NCI-H146 treated with DMSO at 0.1 percent for 48 hours (cell line): Measurements from ENCODE around the gene TRABD.

Experiments
- DNase-seq: peaks from one replicate; lab custom pipeline; 2025; ENCODE audit not compliant: unreplicated experiment; lab: John Stamatoyannopoulos, UW

TRABD gene

DNA sequence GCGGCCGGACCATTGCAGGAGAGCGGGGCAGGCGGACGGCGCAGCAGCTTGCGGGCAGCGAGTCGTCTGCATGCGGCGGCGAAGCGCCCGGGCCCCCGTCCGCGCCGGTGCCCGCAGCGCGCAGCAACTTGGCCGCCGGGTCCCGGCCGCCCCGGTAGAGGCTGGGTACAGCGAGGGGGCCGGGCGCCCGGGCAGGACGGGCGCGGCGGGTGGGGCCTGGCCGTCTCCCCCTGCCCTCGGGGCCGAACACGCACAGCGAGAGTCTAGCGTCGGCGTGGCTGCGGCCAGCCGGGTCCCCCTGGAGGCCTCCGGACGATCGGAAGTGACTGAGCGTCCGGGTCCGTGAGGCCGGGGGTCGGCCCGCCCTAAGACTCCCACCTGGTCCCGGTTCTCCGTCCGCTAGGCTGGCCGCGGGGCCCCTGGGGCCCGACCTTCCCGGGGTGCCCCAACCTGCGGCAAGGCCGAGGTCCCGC lies 775 bp upstream of the TRABD start:
- DNase-seq: no peak

DNA sequence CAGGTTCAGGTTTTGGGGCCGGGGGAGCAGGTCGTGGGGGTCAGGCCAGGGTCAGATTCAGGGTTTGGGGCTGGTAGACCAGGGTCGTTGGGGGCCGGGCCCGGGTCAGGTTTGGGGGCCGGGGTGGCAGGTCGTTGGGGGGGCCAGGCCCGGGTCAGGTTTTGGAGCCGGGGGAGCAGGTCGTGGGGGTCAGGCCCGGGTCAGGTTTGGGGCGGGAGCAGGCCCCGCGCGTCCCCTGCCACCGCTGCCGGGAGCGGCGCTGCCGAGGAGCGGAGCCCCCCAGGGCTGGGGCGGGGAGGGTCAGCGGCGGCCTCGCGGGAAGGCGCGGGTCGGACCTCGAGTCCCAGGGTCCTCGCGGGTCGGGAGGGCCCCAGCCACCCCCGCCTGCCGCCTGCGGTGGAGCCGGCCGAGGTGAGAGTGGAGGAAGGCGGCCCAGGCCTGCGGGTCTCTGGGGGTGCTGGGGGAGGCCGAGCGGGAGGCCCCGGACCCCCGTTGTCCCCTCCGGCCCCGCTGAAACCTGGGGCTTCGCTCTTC lies 535 bp downstream of the TRABD start:
- DNase-seq: no peak

DNA sequence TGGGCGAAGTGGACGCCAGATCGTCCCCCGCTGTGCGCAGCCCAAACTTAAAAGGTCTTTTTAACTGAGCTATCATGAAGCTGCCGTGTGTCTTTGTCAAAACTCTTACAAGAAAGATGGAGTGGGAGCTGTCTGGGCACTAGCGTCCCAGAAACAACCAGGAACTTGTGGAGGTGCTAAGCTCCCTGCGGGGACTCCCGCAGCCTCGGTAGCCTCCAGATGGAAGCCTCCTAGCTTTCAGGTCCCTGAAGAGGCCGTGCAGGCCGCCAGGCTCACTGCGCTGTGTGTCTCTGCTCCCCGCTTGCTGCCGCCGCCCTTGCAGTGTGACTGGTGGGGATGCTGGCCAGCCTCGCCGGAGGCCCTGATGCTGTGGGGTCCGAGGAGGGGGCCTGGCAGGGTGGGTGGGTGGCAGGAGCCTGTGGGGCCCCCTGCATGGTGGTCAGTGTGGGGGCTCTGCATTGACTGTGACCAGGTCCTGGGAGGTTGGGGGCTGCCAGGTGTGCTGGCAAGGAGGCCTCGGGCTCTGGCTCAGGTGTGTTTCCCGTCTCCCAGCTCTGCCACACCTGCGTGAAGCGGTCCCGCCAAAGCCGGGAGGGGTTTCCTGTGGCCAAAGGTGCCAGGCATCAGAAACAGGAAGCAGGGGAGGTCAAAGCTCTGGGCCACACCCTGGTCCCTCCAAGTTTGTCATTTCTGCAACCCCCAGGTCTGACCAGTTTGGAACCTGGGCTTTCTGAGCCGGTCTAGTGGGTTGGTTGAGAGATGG lies 1.2 kb downstream of the TRABD start:
- DNase-seq: no peak

DNA sequence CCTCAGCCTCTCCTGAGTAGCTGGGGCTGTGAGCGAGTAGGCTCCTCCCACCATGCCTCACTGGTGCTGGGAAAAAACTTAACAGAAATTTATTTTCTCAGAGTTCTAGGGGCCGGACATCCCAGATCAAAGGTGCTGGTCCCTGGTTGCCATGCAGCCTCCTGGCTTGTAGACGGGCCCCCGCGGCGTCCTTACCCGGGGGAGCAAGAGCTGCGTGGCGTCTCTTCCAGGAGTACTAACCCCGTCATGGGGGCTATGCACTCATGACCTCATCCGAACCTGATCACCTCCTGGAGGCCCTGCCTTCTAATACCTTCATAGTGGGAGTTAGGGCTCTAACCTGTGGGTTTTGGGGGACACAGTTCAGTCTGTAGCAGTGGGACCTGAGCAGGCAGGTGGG lies 2.6 kb downstream of the TRABD start:
- no peak for DNase-seq

DNA sequence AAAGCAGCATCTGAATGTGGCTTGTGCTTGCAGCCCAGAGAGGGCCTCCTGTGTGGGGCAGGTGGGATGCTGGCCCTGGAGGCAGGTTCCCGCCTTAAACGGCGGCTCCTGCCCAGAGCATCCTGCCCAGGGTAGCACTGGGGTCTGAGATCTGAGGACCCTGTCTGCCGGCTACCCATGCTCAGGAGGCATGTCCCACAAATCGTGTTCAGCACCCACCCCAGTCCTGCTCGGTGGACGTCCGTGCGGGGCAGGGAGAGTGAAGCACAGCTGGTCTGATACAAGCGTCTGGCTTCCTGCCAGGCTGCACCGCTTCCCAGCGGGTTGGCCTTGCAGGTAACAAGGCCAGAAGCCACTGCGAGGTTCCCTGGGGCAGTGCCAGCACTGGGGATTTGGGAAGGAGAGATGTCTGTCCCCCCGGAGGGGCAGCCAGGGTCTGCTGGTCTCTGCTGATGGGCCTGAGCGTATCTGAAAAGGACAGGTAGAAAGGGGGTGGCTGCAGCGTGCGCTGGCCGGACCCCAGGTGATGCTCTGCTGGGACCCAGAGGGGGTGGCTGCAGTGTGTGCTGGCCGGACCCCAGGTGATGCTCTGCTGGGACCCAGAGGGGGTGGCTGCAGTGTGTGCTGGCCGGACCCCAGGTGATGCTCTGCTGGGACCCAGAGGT lies 3.6 kb downstream of the TRABD start:
- no peak for DNase-seq

DNA sequence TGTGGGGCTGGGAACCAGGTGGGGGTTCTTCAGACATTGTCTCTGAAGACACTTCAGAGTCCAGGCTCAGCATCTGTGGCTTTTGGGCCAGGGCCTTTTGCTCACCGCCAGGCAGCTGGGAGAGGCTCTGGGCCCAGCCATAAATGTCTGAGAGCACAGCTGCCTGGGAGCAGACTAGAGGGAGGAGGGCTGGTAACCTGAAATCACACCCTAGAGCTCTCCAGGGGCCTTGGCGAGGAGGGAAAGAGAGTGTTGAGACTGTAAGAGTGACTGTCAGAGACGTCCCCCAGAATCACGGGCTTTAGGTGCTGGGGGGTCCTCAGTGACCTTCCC lies 4.1 kb downstream of the TRABD start:
- DNase-seq: no peak

DNA sequence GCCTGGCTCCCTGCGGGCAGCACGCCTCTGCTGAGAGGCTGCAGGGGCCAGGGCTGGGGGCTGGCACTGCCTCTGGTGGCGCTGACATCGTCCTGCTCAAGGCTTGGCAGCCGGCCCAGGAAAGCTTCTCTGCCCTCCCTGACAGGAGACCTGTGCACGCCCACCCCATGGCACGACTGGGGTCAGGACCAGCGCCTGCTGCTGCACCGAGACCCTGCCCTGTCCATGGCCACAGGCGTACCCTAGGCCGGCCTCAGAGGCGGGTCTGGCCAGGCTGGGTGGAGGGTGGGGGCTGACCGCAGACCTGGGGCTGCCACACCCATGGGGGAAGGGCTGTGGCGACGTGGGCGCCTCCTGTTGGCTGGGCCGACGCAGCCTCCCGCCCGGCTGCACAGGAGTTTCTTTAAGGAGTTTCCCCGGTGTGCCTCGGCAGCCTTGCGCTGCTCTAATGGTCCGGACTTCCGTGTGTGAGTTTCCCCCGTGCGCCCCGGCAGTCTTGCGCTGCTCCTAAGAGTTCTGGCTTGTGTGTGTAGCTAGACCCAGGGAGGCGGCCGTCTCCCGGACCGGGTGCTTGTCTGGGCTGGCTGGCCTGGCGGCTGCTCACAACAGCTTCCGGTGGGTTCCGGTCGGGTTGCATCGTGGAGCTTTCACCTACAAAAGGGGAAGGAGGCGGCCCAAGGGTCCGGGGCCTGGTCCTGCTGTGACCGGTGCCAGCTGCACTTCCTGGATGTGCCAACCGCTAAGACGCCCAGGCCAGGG lies 4.6 kb downstream of the TRABD start:
- no peak for DNase-seq

DNA sequence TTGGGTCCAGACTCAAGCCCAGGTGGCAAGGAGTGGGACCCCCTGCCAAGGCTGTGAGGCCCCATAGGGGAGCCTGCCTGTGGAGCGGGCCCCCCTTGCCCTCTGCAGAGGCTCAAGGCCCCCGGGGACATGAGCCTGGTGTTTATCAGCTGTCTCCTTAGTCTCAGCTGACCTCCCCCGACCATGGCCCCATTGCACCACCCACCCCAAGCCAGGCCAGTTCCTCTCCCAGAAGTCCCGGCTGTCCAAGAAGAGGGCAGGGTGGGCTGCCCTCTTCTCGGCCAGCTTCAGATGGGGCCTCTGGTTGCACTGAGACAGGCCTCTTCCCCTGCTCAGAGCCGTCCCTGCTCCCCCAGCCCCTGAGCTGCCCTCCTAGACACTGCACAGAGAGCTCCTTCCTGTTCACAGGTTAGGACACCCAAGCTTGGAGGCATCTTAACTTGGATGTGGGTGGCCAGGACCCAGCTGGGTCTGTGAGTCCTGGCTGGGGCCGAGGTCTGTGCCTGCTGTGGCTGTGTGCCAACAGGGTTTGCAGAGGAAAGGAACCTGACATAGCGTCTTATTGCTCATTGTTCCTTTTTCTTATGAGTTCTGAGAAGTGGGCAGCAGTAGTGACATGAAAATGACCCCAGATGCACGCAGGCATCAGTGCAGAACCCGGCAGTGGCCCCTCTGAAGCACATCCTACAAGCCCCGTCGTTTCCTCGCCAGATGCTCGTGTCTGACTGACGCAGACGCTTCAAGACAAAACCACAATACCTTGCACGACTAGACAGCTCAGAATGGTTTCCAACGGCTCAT lies 5.4 kb downstream of the TRABD start:
- DNase-seq: no peak

DNA sequence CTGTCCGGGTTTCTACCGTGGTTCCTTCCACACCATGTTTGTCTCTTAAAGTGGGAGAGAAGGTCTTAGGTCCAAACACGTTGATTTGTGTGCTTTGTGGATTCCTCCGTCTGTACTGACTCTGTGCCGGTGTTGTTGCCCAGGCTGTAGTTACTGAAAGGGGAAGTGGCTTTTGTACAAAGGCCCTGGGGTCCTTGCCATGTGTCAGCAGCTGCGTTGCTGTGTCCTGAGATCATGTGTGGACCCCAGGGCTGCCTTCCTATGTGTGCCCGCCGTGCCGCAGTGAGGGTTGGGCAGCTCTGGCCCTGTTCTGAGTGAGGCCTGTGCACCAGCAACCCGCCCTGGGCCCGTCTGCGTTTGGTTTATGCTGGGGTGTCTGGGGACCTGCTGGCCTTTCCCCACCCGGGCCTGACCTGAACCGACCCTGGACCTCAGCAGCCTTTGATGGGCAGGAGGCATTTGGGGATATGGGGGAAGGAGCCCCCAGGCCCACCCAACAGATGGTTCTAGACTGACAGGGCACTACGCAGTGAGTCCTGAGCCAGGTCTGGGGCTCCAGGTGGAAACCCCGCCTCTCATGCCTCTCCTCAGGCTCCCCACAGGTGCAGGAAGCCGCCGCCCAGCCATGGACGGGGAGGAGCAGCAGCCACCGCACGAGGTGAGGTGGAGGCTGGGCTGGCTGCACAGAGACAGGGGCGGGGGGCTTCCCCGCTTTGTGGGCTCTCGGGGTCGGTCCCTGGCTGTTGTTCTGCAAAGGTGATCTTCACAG lies 6.9 kb downstream of the TRABD start:
- DNase-seq: no peak

DNA sequence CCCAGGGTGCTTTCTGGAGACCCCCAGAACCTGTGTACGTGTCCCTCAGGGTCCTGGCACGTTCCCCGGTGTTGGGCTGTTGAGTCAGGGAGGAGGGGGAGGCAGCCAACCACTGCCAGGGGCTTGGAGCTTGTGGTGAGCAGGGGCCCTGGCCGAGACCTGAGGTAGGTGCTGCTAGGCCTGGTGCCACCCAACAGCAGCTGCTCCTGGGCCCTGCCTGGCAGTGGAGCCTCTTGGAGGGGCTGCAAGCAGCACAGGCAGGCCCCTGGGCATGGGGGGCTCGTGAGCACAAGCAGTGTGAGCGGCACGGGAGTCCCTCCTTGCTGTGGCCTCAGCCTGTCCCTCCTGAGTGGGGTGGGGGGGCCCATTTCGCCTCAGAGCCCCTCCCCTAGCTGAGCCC lies 7.9 kb downstream of the TRABD start:
- no peak for DNase-seq

DNA sequence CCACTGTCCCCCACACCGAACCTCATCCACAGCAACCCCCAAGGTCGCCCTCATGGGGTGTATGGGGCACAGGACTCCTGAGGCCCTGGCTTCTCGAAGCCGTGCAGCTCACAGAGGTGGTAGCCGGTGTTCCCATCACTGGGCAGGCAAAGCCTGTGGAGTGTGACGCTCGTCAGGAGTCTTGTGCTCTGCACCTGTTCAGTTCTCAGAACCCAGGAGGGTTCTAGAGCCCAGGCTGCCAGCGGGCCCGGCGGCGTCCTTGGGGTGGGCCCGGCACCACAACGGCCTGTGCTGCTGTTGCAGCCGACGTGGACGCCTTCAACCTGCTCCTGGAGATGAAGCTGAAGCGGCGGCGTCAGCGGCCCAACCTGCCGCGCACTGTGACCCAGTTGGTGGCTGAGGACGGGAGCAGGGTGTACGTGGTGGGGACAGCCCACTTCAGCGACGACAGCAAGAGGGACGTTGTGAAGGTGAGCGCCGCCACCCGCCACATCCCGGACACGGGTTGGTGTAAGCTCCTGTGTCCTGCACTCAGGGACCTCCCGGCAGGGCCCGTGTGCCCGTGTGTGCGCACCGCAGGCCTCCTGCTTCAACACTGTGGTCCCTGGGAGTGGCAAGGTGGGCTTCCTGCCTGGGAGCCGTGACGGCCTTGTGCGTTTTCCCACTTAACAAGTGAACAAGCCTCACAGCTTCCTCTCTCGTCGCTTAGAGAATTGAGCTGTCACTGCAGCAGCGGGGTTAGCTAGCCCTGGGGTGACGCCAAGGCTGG lies 8.5 kb downstream of the TRABD start:
- no peak for DNase-seq

DNA sequence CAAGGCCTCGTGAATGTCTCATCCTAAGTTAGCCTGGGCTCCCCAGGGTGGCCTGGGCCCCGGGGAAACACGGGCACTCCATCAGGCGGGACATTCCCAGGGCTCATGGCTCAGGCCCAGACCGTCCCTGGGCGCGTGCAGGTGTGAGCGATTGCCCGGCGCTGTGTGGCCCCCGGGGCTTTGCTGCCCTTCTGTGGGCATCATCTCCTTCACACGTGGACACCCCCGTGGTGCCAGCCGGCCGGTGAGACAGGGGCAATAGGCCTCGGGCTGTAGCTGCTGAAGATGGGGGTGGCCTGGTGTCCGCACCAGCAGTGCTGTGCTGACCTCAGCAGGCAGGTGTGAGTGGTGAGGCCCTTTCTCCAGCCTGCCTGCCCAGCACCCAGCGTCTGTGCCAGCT lies 10.5 kb downstream of the TRABD start:
- no peak for DNase-seq

DNA sequence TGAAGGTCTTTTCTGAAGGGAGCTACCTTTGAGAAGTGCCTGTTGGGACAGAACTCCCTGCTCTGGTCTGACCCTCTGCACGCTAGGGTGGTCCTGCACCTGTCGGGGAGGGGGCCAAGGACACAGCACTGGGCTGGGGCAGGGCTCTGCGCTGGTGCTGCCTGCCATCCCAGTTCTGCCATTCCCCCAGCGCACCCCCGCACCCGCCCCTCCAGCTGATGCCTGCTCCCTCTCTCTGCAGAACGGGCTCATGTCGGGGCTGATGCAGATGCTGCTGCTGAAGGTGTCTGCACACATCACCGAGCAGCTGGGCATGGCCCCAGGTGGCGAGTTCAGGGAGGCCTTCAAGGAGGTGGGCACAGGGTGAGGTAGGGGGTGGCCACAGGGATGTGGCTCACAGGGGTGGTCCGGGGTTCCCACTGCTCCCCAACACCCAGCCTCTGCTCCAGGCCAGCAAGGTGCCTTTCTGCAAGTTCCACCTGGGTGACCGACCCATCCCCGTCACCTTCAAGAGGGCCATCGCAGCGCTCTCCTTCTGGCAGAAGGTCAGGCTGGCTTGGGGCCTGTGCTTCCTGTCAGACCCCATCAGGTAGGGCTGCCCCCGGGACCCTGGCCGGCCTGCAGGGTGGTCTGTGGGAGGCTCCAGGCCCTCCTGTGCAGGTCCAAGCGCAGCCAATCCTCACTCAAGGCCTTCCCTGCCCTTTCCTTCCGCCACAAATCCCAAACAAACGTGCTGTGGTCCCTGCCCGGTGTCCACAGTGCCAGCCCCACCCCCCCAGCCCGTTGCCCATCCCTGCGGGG lies 11.5 kb downstream of the TRABD start:
- DNase-seq: no peak

DNA sequence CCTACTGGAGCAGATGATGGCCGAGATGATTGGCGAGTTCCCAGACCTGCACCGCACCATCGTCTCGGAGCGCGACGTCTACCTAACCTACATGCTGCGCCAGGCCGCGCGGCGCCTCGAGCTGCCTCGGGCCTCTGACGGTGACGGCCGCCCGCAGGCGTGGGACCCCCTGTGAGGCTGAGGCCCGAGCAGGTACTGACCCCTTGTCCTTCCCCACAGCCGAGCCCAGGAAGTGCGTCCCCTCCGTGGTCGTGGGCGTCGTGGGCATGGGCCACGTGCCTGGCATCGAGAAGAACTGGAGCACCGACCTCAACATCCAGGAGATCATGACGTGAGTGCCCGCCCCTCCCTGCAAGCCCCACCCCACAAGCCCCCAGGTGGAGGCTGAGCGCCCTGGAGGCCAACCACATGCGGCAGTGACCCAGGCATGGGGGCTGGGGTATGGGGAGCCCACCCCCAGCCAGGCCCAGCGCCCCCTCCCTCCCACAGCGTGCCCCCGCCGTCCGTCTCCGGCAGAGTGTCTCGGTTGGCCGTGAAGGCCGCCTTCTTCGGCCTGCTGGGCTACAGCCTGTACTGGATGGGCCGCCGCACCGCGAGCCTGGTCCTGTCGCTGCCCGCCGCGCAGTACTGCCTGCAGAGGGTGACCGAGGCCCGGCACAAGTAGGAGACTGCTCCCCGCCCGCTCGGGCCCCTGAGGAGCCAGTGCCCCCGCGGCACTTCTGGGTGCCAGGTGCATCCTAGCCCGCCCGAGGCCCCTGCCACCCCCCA lies 12.3 kb downstream of the TRABD start:
- DNase-seq: no peak

DNA sequence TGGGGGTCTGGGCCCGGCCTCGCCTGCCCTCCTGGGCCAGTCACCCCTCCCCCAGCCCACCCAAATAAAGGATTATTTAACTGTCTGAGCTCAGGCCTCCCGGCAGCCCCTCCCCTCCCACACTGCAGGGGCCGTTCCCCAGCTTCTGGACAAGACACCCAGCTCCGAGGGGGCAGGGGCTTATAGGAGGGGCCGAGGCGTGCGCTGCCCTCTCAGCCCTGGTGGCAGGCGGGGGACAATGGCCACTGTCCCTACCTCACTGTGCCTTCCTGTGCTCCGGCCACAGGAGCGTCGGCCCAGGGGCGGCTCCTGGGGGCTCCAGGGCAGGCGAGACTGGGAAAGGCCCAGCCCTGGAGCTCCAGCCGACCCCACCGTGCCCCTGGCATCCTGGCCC lies 12.9 kb downstream of the TRABD start:
- DNase-seq: no peak

DNA sequence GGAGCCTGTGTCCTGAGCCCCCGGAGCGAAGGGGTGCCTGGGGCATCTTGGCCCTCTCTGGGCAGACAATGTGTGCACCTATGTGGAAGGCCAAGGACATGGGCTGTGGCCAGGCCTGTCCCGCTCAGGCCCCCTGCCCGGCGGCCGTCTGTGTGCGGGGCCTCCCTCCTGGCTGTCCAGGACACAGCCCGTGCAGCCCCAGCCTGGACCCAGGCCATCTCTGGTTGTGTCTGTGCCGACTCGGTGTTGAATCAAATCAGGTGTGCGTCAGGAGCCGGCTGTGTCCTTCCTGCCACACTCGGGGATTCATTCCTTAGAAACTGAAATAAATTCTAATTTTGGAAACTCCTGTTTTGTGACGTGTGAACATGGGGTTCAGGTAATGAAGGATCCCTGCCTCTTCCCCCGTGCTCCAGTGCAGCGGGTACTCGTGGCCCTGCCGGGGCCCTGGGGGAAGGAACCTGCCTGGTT lies 13.6 kb downstream of the TRABD start:
- no peak for DNase-seq

DNA sequence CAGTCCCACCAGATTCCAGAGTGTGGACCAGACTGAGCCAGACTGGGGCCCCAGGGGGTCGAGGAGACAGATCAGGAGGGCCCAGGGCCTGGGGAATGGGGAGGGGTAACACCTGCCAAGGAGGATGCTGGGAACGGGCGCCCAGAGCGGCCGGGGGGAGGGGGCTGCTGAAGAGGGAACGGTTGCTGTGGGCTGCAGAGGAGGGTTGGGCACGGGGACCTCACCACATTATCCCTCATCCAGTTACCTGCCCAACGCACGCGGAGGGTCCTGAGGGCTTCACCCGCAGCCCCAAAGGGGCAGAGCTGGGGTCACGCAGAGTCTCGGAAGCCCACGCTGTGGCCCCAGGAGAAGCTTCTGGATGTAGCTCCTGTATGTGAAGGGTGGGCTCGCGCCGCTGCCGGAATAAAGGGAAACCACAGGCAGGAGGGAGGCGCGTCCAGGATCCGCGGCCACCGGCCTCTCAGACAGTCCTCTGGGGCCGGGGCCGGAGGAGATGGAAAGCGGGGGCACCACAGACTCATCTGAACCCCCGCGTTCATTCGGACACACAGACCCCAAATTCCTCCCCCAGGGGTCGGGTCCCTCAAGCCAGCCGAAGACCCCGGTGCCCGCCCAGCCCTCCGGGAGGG lies 14.2 kb downstream of the TRABD start:
- DNase-seq: no peak
